Smooth muscle cell (in vitro differentiated cells): ENCODE data around the gene PLPPR4. TPM values are rescaled to one million over a fixed set of nuclear protein-coding genes. Genes with fewer than 3 reads are reported as not detected.
"Not testable (repeated sequence)": the region's sequence is repeated elsewhere in the genome, so short reads cannot be mapped to it uniquely, and the experiment has no call there.

Experiments used
- DNase-seq: peaks from one replicate; lab custom pipeline; 2025; ENCODE audit not compliant: unreplicated experiment; lab: John Stamatoyannopoulos, UW
- H2AFZ ChIP-seq: fragments of 200-600 bp; sonication (generic); 2 replicates; pipeline ENCODE4 v1.6.0; 2016; ENCODE audit warnings: antibody characterized with exemption, low read depth, mild to moderate bottlenecking
- H3F3A ChIP-seq: fragments of 200-600 bp; sonication (generic); 2 replicates; pipeline ENCODE4 v1.6.0; 2017; ENCODE audit warnings: antibody characterized with exemption, low read depth
- H3K27ac ChIP-seq: fragments of 200-600 bp; sonication (generic); 2 replicates; pipeline ENCODE4 v1.5.1; 2016; ENCODE audit warnings: low read depth, mild to moderate bottlenecking
- H3K27me3 ChIP-seq: fragments of 200-600 bp; sonication (generic); 2 replicates; pipeline ENCODE4 v1.6.1; 2016; ENCODE audit warnings: low read depth, mild to moderate bottlenecking
- H3K36me3 ChIP-seq: fragments of 200-600 bp; sonication (generic); 2 replicates; pipeline ENCODE4 v1.5.1; 2016; ENCODE audit warnings: low read depth
- H3K4me1 ChIP-seq: fragments of 200-600 bp; sonication (generic); 2 replicates; pipeline ENCODE4 v1.5.1; 2016; ENCODE audit warnings: low read depth
- H3K4me2 ChIP-seq: fragments of 200-600 bp; sonication (generic); 2 replicates; pipeline ENCODE4 v1.6.0; 2016; ENCODE audit warnings: mild to moderate bottlenecking
- H3K4me3 ChIP-seq: fragments of 200-600 bp; sonication (generic); 2 replicates; pipeline ENCODE4 v1.5.1; 2016; ENCODE audit warnings: mild to moderate bottlenecking
- H3K79me2 ChIP-seq: fragments of 200-600 bp; sonication (generic); 2 replicates; pipeline ENCODE4 v1.6.0; 2016; ENCODE audit warnings: low read depth, mild to moderate bottlenecking
- H3K9ac ChIP-seq: fragments of 200-600 bp; sonication (generic); 2 replicates; pipeline ENCODE4 v1.6.0; 2016; ENCODE audit warnings: low read depth
- H3K9me3 ChIP-seq: fragments of 200-600 bp; sonication (generic); replicated peaks from 2 replicates; pipeline ENCODE4 v1.5.1; 2016; ENCODE audit warnings: low read depth
- H4K20me1 ChIP-seq: fragments of 200-600 bp; sonication (generic); 2 replicates; pipeline ENCODE4 v1.6.0; 2016; ENCODE audit warnings: low read depth
- WGBS: methylation state at CpG from one replicate; pipeline ENCODE4 v1.1.7; 2016; ENCODE audit warnings: low lambda C conversion rate; 5-methylcytosine and 5-hydroxymethylcytosine counted together
- polyA plus RNA-seq: library from polyadenylated mRNA; unstranded; fragments of >200 nt; fragmentation: Nextera tagmentation; extraction: Ambion mirVana; gene quantifications from 2 replicates; pipeline ENCODE4 v1.2.1, GENCODE V29; 2016
- total RNA-seq: library from RNA; depleted of rRNA; stranded (reverse); fragments of >200 nt; gene quantifications from 2 replicates; pipeline ENCODE4 v1.2.3, GENCODE V29; 2014
- TF ChIP-seq, protein P1 (sequence below): fragments of 200-600 bp; sonication (generic); IDR thresholded peaks from 2 replicates; pipeline ENCODE4 v1.5.1; 2017; ENCODE audit warnings: borderline replicate concordance, mild to moderate bottlenecking, antibody characterized with exemption; ENCODE audit not compliant: insufficient read depth, poor library complexity, severe bottlenecking

The PLPPR4 gene
- total and polyA plus RNA-seq, 2 experiments from 2014 or later: 4.6 to 8.4 TPM

DNA sequence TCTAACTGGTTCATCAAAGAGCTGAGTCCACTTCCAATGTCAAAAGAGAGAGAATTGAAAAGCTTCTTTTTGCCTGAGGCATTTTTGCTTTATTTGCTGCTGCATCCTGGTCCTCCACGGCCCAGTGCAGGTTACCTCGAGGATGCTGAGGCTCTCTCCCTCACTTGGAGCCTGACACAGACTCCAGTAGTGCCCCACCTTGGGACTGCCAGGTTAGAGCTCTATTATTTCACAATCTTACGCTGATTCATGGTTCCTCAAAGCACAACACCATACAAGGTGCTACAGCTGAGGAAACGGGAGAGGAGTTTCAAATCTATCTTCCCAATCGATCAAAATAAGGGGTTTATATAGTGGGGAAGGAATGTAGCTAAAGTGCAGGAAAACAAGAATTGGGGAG is 13.6 kb upstream of the PLPPR4 start:
- no peak for DNase-seq
- Histone ChIP-seq H3K27ac (no peak overlapping the region), H3K4me1 (no peaks in the 10 kb centered on the region), H3K79me2 (no peaks in the 10 kb centered on the region), H2AFZ (no peak overlapping the region), H3K36me3 (no peaks in the 10 kb centered on the region), H3K4me2 (no peak overlapping the region), H3F3A (no peaks in the 10 kb centered on the region), H3K9me3 (no peaks in the 10 kb centered on the region), H3K27me3 (no peaks in the 10 kb centered on the region), H3K4me3 (no peak overlapping the region), H3K9ac (no peak overlapping the region), H4K20me1 (no peaks in the 10 kb centered on the region)
- WGBS: 90% methylated on average over 5 of the region's 5 CpGs
- TF ChIP-seq, protein P1, sequence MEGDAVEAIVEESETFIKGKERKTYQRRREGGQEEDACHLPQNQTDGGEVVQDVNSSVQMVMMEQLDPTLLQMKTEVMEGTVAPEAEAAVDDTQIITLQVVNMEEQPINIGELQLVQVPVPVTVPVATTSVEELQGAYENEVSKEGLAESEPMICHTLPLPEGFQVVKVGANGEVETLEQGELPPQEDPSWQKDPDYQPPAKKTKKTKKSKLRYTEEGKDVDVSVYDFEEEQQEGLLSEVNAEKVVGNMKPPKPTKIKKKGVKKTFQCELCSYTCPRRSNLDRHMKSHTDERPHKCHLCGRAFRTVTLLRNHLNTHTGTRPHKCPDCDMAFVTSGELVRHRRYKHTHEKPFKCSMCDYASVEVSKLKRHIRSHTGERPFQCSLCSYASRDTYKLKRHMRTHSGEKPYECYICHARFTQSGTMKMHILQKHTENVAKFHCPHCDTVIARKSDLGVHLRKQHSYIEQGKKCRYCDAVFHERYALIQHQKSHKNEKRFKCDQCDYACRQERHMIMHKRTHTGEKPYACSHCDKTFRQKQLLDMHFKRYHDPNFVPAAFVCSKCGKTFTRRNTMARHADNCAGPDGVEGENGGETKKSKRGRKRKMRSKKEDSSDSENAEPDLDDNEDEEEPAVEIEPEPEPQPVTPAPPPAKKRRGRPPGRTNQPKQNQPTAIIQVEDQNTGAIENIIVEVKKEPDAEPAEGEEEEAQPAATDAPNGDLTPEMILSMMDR: no peak

DNA sequence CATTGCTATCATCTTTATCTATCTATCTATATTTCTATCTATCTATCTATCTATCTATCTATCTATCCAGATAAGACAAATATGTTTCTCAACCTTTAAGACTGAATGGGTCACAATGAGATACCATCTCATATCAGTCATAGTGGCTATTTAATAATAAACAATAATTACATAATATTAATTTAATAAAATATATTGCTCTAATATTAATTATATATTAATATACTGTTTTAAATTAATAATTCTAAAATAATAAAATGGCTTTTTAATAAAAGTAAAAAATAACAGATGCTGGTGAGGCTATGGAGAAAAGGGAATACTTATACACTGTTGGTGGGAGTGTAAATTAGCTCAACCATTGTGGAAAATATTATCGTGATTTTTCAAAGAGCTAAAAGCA is 13.0 kb upstream of the PLPPR4 start:
- WGBS: 100% methylated on average over 1 of the region's 1 CpG
- TF ChIP-seq, protein P1: no peak
- H4K20me1 ChIP-seq: no peaks in the 10 kb centered on the region
- H3K36me3 ChIP-seq: no peaks in the 10 kb centered on the region
- no peak overlapping the region for H2AFZ ChIP-seq
- H3K9ac ChIP-seq: no peak overlapping the region
- H3K4me2 ChIP-seq: no peak overlapping the region
- H3K9me3 ChIP-seq: no peaks in the 10 kb centered on the region
- no peaks in the 10 kb centered on the region for H3K79me2 ChIP-seq
- no peaks in the 10 kb centered on the region for H3K27me3 ChIP-seq
- no peak overlapping the region for H3K27ac ChIP-seq
- DNase-seq: no peak
- no peak overlapping the region for H3K4me3 ChIP-seq
- H3K4me1 ChIP-seq: no peaks in the 10 kb centered on the region
- no peaks in the 10 kb centered on the region for H3F3A ChIP-seq

DNA sequence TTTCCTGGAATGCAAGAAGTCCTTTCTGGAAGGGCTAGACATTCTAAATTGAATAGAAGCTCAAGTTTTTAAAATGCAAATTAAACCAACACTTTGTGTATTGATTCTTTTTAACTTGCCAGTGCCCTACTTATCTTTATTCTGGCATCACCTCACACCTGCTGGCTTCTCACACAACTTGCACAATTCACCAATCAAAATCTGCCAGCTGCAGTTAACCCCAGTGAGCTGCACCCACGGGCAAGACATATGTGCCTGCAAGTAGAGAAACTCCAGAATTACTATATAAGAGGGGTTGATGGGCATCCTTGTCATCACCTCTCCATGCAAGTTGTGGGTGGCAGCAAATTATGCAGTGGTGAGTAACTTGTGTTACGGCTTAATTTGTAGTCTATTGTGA is 11.7 kb upstream of the PLPPR4 start:
- Histone ChIP-seq H3K9ac (no peak overlapping the region), H3K9me3 (no peaks in the 10 kb centered on the region), H3K27me3 (no peaks in the 10 kb centered on the region), H4K20me1 (no peaks in the 10 kb centered on the region), H3K4me3 (no peak overlapping the region), H3K4me2 (no peak overlapping the region), H3K4me1 (no peaks in the 10 kb centered on the region), H3F3A (no peaks in the 10 kb centered on the region), H3K36me3 (no peaks in the 10 kb centered on the region), H2AFZ (no peak overlapping the region), H3K79me2 (no peaks in the 10 kb centered on the region), H3K27ac (no peak overlapping the region)
- TF ChIP-seq, protein P1: no peak
- 55% methylated on average over 2 of the region's 2 CpGs for WGBS
- no peak for DNase-seq

DNA sequence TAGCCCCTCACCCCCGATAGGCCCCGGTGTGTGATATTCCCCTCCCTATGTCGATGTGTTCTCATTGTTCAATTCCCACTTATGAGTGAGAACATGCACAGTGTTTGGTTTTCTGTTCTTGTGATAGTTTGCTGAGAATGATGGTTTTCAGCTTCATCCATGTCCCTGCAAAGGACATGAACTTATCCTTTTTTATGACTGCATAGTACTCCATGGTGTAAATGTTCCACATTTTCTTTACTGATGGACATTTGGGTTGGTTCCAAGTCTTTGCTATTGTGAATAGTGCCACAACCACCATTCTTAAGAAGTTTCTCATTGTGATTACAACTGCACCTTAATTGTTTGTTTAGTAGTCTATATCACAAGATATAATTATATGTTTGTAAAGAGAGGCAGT is 3.9 kb upstream of the PLPPR4 start:
- H2AFZ ChIP-seq, H3K9me3 ChIP-seq, H3F3A ChIP-seq, H3K27me3 ChIP-seq, H4K20me1 ChIP-seq, H3K4me3 ChIP-seq, H3K27ac ChIP-seq, DNase-seq, H3K9ac ChIP-seq, H3K4me2 ChIP-seq, H3K36me3 ChIP-seq, H3K79me2 ChIP-seq, H3K4me1 ChIP-seq: not testable (repeated sequence)
- 98% methylated on average over 3 of the region's 3 CpGs for WGBS
